Fibroblast of skin of scalp (primary cell): Measurements from ENCODE around the gene SEMA7A. TPM values are rescaled to one million over a fixed set of nuclear protein-coding genes. Genes with fewer than 3 reads are reported as not detected.
"Not testable (repeated sequence)": the region's sequence is repeated elsewhere in the genome, so short reads cannot be mapped to it uniquely, and the experiment has no call there.

ENCODE experiments used
- DNase-seq: peaks from one replicate; pipeline ENCODE4 v3.0.0-alpha.2; 2013
- polyA plus RNA-seq, 2 experiments: library from polyadenylated mRNA; unstranded; fragments of 120-200 nt; gene quantifications; one replicate each; pipeline ENCODE4 v1.2.1, GENCODE V29; 2013; ENCODE audit not compliant: insufficient read length in 2 of 2

The SEMA7A gene
- polyA plus RNA-seq (2013, experiment 1 of 2; ENCODE audit: insufficient read length), result 30.1 TPM
- polyA plus RNA-seq (2013, experiment 2 of 2; ENCODE audit: insufficient read length), result 27.5 TPM

- DNase-seq, result peak; percentile 86
Measured at GRCh38 chr15:74433592-74434262, at the start of gene SEMA7A. Gene SEMA7A (minus strand): TSS chr15:74433958. CDS start chr15:74433918, 40 bp downstream.

- no peak for DNase-seq
Measured at GRCh38 chr15:74482661-74483060, 48.9 kb upstream of the SEMA7A start.

GRCh38 chr15:74480364-74480763, 46.6 kb upstream of the SEMA7A start:
- DNase-seq, result not testable (repeated sequence)

GRCh38 chr15:74471621-74472020, 37.9 kb upstream of the SEMA7A start:
- not testable (repeated sequence) for DNase-seq

GRCh38 chr15:74470631-74471395, 37.1 kb upstream of the SEMA7A start:
- DNase-seq, result no peak

- DNase-seq, result no peak
Measured at GRCh38 chr15:74468341-74469032, 34.7 kb upstream of the SEMA7A start.

GRCh38 chr15:74466570-74466969, 32.8 kb upstream of the SEMA7A start:
- DNase-seq, result no peak

GRCh38 chr15:74464897-74465296, 31.1 kb upstream of the SEMA7A start:
- no peak for DNase-seq

GRCh38 chr15:74464216-74464615, 30.5 kb upstream of the SEMA7A start:
- no peak for DNase-seq

- DNase-seq, result no peak
Measured at GRCh38 chr15:74463634-74464033, 29.9 kb upstream of the SEMA7A start.

- no peak for DNase-seq
Measured at GRCh38 chr15:74461847-74462511, 28.2 kb upstream of the SEMA7A start.

- DNase-seq, result peak; percentile 97
Measured at GRCh38 chr15:74460871-74461846, 27.4 kb upstream of the SEMA7A start, which contains the start of gene UBL7. Gene UBL7 (minus strand): TSS chr15:74461160. CDS start chr15:74458867, 2,293 bp downstream.

GRCh38 chr15:74460298-74460697, 26.5 kb upstream of the SEMA7A start:
- no peak for DNase-seq

GRCh38 chr15:74459798-74460197, 26.0 kb upstream of the SEMA7A start:
- not testable (repeated sequence) for DNase-seq

GRCh38 chr15:74458473-74458872, 24.7 kb upstream of the SEMA7A start:
- no peak for DNase-seq

- not testable (repeated sequence) for DNase-seq
Measured at GRCh38 chr15:74457036-74457435, 23.3 kb upstream of the SEMA7A start.

GRCh38 chr15:74454764-74455500, 21.2 kb upstream of the SEMA7A start:
- DNase-seq, result no peak

GRCh38 chr15:74453925-74454763, 20.4 kb upstream of the SEMA7A start:
- DNase-seq, result no peak
